Endothelial cell of hepatic sinusoid (primary cell): ENCODE results near the gene LRRC28.
"Not testable (repeated sequence)": the region's sequence is repeated elsewhere in the genome, so short reads cannot be mapped to it uniquely, and the experiment has no call there.

ENCODE experiments used
- in situ Hi-C: cut with HindIII; loops from 2 replicates; pipeline ENCODE4 v1.10.0; 2017; ENCODE audit warnings: low sequenced_read_pairs

The LRRC28 gene

DNA sequence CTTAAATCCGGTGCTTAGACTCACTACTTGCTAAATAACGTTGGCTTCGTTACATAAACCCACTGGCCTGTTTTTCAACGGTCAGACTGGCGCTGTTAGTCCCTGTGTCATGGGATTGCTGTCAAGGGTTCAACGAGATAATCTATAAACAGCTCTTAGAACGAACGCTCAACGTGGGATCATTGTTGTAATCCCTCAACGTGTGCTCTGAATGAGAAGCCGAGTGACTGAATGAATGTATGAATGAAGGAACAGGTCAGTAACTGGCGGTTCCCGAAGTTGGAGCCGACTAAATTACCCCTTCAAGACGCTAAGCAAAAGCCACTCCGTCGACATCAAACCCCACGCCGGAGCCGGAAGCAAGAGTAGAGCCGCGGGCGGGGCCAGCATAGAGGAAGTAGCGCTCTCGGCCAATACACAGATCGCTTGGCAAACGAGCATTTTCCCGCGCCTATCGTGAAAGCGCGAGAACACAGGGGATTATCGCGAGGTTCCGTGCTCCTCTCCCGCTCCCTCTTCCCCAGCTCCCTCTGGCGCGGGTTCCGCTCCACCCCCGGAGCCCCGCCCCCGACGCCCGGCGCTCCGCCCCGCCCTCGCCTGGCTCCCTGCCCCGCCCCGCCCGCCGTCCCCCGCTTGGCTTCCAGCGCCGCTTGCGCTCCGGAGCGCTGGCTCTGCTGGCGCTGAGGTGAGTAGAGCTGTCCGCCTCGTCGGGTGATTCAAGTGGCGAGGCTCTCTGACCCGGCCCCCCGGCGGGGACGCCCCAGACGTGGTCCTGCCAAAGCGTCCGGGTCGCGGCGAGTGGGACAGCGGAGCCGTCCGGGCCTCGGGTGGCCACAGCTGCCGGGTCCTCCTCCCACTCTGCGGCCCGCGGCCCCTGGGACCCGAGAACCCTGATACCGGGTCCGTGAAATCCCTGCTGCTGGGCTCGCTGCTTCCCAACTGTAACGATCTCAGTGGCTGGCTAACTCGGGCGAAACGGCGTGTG, at the start of gene LRRC28:
Gene LRRC28 (plus strand): TSS at position 625 of the 985 bp plus-strand sequence. CDS start 4,477 bp downstream, outside the sequence.
- in situ Hi-C loops, result loop anchor here (10.0 kb wide), 1 partner anchor 76 kb away; no protein-coding TSS in a partner anchor

DNA sequence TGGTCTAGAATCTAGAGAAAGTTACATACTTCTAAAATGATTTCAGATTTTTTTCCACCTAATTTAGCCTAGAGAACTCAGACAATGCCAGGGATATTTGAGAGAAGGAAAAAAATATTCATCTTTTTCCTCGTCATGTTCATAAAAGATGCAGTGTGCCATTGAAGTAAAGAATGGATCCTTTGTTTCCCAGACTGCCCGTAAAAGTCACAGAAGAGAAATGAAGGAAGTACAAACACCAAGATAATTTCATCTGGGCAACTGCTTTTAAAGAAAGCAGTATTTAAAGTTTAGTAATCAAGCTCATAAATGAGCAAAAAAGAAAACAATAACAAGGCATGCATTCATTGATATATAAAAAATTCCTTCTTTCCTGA, 49.1 kb upstream of the LRRC28 start:
- in situ Hi-C loops, result no loop called here

DNA sequence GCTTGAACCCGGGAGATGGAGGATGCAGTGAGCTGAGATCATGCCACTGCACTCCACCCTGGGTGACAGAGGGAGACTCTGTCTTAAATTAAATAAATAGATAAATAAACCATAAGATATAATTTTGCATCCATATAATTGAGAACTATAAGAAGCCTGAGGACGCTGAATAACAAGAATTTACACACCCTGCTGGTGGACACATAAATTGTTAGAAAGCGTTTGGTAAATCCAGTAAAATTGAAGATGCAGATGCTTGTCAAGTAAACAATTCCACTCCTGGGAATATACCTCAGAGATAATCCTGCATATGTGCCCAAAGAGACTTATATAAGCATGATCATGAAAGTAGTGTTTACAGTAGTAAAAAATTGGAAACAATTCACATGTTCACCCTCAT, 43.6 kb upstream of the LRRC28 start:
- in situ Hi-C loops, result no loop called here

DNA sequence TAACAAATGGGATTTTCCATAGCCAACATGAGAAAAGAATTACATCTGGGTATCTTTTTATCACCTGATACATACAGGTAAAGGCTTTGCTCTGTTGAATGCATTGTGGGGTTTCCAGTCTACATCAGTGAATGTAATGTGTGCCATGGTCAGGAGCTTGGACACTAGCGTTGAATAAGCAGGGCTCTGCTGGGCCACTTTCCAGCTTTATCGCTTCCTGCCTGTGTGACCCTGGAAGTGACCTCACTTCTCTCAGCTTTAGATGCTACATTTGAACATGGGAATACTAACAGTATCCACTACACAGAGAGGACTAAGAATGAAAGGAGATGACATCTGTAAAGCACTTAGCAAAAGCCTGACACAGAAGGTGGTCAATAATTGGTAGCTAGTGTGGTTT, 42.0 kb upstream of the LRRC28 start:
- in situ Hi-C loops, result no loop called here

- in situ Hi-C loops, result loop anchor here (5.0 kb wide), 2 partner anchors 53 to 108 kb away; no protein-coding TSS in a partner anchor
Measured at GRCh38 chr15:99210334-99210733, 40.9 kb upstream of the LRRC28 start.

DNA sequence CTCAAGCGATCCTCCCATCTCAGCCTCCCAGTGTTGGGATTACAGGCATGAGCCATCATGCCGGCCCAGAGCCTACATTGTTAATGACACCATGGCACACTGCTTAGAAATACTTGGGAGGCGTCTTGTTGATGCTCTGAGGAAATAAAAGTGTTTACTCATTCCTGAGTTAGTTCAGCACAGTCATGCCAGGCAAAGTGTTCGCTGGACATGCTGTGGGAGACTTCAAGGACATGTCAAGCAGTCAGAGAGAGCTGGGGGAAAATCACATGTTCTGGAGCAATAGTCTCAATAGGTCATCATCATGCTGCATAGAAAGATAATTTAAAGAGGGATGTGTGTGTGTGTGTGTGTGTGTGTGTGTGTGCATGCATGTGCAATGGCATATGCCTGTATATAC, 39.4 kb upstream of the LRRC28 start:
- in situ Hi-C loops, result loop anchor here (5.0 kb wide), 2 partner anchors 55 to 110 kb away; no protein-coding TSS in a partner anchor

DNA sequence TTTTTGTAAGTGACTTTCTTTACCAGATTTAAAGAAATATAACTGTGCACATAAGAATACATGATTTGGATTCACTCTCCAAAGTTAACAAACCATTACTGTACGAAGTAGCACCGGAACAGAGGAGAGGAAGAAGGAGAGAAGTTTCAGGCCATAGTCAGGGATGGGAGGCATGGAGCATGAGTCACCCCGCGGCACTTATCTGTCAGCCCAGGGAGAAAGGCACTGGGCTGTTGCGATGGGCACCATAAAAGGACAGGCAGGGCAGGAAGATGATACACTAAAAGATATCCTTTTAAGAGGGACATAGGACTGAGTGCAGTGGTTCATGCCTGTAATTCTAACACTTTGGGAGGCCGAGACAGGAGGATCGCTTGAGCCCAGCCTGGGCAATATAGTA, 38.9 kb upstream of the LRRC28 start:
- in situ Hi-C loops, result loop anchor here (5.0 kb wide), 2 partner anchors 55 to 110 kb away; no protein-coding TSS in a partner anchor

DNA sequence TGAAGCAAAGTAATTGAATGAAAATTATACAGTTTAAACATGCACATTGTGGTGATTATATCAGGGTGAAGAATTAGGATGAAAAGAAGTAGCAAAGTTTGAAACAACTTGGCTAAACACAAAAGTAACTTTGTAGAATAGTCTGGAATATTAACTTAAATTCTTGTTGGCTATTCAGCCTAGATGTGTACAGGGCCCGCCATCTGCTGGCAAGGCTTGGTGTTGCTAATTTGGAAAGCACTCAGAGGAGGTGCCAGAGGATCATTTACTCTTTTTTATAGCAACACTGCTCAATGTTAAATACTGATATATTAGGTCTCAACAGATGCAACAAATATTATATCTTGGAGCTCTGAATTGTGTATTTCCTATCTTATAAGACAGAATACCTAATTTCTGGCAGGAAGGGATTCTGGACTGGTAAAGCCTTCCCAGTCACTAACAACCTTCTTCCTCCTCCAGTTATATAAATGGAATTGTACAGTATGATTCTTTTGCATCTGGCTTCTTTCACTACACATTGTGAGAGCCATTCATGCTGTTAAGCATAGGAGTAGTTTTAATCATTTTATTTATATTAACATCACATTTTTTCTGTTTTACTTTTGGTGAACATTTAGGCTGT, 38.0 kb upstream of the LRRC28 start:
- in situ Hi-C loops, result loop anchor here (5.0 kb wide), 2 partner anchors 56 to 111 kb away; no protein-coding TSS in a partner anchor

GRCh38 chr15:99224372-99225214, 26.7 kb upstream of the LRRC28 start:
- in situ Hi-C loops, result no loop called here

DNA sequence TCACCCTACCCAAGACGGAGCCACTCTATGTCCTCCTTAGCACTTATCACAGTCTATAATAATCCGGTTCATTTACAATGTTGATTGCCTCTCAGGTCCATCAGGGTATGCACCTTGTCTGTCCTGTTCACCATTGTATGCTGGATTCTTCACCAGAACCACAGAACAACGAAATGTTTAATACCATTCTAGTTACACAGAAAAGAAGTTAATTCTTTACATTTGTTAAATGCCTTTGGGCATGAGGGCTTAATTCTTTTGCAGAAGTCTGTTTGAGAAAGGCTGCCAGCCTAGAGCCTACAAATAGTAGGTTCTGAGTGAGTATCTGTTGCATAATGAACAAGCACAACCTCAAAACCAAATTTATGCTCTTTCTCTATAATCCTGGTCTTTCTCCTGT, 24.5 kb upstream of the LRRC28 start:
- in situ Hi-C loops, result no loop called here

GRCh38 chr15:99228120-99228770, 23.0 kb upstream of the LRRC28 start:
- in situ Hi-C loops, result no loop called here

DNA sequence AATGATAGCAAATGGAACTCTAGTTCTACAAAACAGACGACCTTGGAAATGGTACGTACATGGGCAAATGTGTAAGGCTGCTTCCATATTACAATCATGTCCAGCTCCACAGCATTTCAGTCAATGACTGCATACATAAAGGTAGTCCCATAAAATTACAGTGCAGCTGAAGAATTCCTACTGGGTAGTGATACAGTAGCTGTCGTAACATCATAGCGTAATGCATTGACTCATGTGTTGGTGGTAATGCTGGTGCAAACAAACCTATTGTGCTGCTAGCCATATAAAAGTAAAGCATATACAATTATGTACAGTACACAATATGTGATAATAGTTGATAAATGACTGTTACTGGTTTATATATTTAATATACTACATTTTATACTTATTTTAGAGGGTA, 20.4 kb upstream of the LRRC28 start:
- in situ Hi-C loops, result no loop called here

GRCh38 chr15:99232740-99233139, 18.5 kb upstream of the LRRC28 start:
- in situ Hi-C loops, result no loop called here

- in situ Hi-C loops, result not testable (repeated sequence)
Measured at GRCh38 chr15:99234160-99234559, 17.1 kb upstream of the LRRC28 start.

DNA sequence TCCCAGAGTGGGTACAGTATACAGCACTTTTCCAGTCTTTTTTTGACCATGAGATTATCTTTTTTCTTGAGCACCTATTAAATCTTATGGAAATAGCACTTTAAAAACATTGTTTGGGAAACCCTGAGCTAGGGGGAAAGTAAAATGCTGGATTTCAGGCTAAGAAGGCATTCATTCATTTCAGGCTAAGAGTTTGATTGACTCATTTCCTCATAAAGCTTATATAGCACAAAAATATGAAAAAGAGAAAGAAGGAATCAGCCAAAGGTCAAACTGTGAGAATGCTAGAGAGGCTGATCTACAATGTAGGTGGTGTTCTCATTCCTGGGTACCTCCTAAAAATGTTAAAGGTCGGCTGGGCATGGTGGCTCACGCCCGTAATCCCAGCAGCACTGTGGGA, 12.4 kb upstream of the LRRC28 start:
- in situ Hi-C loops, result no loop called here

GRCh38 chr15:99239545-99240198, 11.6 kb upstream of the LRRC28 start:
- in situ Hi-C loops, result no loop called here

GRCh38 chr15:99241752-99242151, 9.5 kb upstream of the LRRC28 start:
- in situ Hi-C loops, result no loop called here

- in situ Hi-C loops, result no loop called here
Measured at GRCh38 chr15:99244306-99244705, 7.0 kb upstream of the LRRC28 start.

DNA sequence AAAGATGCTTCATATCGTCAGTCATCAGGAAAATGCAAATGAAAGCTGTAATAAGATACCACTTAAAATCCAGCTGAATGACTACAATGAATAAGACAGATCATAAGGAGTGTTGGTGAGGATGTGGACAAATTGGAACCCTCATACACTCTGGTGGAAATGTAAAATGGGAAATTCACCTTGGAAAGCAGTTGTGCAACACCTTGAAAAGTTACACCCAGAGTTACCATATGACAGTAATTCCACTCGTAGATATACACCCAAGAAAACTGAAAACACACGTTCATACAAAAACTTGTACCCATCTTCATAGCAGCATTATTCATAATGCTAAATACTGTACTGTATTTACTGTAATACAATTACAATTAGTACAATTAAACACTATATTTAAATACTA, 4.2 kb upstream of the LRRC28 start:
- in situ Hi-C loops, result no loop called here
